Ascending aorta (tissue), 2 donors: Measurements from ENCODE around the gene CIRBP. TPM values are rescaled to one million over a fixed set of nuclear protein-coding genes. Genes with fewer than 3 reads are reported as not detected.
A peak's percentile ranks its signal among the peaks of the same experiment; 100 is the strongest.

Source experiments
- DNase-seq, 2 donors: peaks; one replicate each; pipeline ENCODE4 v3.0.0-alpha.2; 2019; ENCODE audit warnings: low spot score in 2 of 2
- H3K27ac ChIP-seq, 2 donors: fragments of 200-600 bp; sonication (generic); one replicate each; pipeline ENCODE4 v1.5.1; 2016 to 2017; ENCODE audit warnings: mild to moderate bottlenecking in 1 of 2
- H3K27me3 ChIP-seq: fragments of 200-600 bp; sonication (generic); one replicate; pipeline ENCODE4 v1.5.1; 2017
- H3K36me3 ChIP-seq, 2 donors: fragments of 200-600 bp; sonication (generic); one replicate each; pipeline ENCODE4 v1.5.1; 2016
- H3K4me1 ChIP-seq, 2 donors: fragments of 200-600 bp; sonication (generic); one replicate each; pipeline ENCODE4 v1.5.1; 2016 to 2017; ENCODE audit warnings: mild to moderate bottlenecking in 1 of 2
- H3K4me3 ChIP-seq, 2 donors: fragments of 200-600 bp; sonication (generic); one replicate each; pipeline ENCODE4 v1.5.1; 2016 to 2017; ENCODE audit warnings: mild to moderate bottlenecking in 1 of 2
- H3K9me3 ChIP-seq, 2 donors: fragments of 200-600 bp; sonication (generic); one replicate each; pipeline ENCODE4 v1.5.1; 2016
- intact Hi-C: fragments of 100-400 bp; cut with DNase I; formaldehyde crosslinking; loops from one replicate; pipeline ENCODE4 v1.15.1; 2023
- total RNA-seq: library from RNA; depleted of rRNA; stranded (reverse); fragments of >200 nt; gene quantifications from one replicate; pipeline ENCODE4 v1.1.0, GENCODE V29; 2016
- TF ChIP-seq, protein P1 (sequence below), 3 experiments: fragments of 200-600 bp in 2 of 3; fragments of 450-650 bp in 1 of 3; sonication (generic) in 2 of 3; IDR thresholded peaks; one replicate each; pipeline ENCODE4 v1.5.1; 2016 to 2019; ENCODE audit warnings: antibody characterized with exemption in 3 of 3, mild to moderate bottlenecking in 1 of 3, moderate library complexity in 1 of 3

Gene CIRBP
- total RNA-seq, 1 donor from 2014 or later = 442 TPM

DNA sequence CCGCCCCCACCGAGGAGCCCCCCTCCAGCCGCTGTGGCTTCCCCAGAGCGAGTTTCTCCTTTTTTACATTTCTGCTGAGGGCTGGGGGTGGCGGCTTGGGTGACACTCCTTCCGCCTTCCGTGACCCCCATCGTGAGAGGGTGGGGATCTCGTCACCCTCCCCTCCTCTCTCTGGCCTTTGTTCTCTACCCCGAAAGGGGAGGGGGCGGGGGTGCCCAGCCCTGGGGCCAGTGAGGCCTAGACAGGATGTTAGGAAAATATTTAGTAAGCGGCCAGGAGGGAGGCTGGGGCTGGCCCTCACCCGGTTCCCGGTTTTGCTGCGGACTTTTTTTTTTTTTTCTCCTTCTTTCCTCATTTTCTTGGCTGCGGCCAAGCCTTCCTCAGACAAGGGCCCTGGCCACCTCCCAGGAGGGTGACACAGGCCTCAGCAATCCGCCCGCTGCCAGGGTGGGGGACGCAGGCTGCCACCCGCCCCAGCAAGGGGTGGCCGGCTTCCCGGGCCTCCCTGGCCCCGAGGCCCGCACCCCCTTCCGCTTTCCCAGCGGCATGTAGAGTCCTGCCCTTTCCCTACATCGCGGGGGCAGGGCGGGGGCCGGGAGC lies 16.8 kb upstream of the CIRBP start:
- Histone ChIP-seq H3K9me3 (no peaks in the 10 kb centered on the region), H3K4me1 (peaks cover 31 to 38% of the 10 kb centered on the region in 2 donors), H3K27me3 (no peaks in the 10 kb centered on the region), H3K36me3 (peaks cover 43 to 54% of the 10 kb centered on the region in 2 donors), H3K4me3 (peak overlapping the region; percentile 95), H3K27ac (peak overlapping the region; percentile 94 to 98)
- peak; percentile 87 to 97 for DNase-seq
- TF ChIP-seq, protein P1, sequence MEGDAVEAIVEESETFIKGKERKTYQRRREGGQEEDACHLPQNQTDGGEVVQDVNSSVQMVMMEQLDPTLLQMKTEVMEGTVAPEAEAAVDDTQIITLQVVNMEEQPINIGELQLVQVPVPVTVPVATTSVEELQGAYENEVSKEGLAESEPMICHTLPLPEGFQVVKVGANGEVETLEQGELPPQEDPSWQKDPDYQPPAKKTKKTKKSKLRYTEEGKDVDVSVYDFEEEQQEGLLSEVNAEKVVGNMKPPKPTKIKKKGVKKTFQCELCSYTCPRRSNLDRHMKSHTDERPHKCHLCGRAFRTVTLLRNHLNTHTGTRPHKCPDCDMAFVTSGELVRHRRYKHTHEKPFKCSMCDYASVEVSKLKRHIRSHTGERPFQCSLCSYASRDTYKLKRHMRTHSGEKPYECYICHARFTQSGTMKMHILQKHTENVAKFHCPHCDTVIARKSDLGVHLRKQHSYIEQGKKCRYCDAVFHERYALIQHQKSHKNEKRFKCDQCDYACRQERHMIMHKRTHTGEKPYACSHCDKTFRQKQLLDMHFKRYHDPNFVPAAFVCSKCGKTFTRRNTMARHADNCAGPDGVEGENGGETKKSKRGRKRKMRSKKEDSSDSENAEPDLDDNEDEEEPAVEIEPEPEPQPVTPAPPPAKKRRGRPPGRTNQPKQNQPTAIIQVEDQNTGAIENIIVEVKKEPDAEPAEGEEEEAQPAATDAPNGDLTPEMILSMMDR (IDR thresholded peaks at IDR 0.05) = no peak
- intact Hi-C loops = no loop called here

DNA sequence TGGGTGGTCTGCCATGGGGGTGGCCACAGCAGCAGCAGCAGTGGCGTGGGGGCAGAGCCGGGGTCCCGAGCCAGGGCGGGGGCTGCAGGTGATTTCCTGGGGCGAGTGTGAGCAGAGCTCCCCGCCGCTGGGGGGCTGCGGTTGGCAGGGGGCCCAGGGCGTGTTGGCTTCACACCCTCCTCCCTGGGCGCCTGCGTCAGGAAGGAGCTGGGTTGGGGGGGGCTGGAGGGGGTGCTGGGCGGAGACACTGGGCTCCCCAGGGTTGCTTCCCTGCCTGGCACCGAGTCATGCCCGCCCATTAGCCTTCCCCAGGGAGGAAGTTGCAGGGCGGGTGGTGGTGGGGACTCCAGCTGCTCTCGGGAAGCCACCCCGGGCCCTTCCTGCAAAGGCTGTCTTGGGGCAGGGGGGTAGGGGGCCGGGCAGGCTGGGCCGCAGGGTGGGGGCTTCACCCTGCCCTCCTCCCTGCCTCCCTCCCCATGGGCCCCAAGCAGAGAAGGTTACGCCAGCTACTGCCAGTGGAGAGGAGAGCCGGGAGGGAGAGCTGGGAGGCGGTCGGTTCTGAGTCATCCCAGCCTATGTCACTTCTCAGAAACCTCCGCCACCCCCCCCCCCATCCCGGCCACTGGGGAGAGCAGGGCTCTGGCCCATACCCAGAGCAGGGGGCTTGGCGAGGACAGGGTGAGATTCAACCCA lies 16.2 kb upstream of the CIRBP start:
- Histone ChIP-seq H3K9me3 (no peaks in the 10 kb centered on the region), H3K36me3 (peaks cover 49 to 61% of the 10 kb centered on the region in 2 donors), H3K4me1 (peaks cover 28 to 33% of the 10 kb centered on the region in 2 donors), H3K4me3 (peak overlapping the region; percentile 95), H3K27ac (peak overlapping the region; percentile 94 to 98), H3K27me3 (no peaks in the 10 kb centered on the region)
- intact Hi-C loops = loop anchor here (1.0 kb wide), 1 partner anchor 8 kb away; no protein-coding TSS in a partner anchor
- DNase-seq = peak; percentile 90 to 96
- TF ChIP-seq, protein P1 (IDR thresholded peaks at IDR 0.05) = peak in 2 of 3 experiments; percentile 21 to 36

DNA sequence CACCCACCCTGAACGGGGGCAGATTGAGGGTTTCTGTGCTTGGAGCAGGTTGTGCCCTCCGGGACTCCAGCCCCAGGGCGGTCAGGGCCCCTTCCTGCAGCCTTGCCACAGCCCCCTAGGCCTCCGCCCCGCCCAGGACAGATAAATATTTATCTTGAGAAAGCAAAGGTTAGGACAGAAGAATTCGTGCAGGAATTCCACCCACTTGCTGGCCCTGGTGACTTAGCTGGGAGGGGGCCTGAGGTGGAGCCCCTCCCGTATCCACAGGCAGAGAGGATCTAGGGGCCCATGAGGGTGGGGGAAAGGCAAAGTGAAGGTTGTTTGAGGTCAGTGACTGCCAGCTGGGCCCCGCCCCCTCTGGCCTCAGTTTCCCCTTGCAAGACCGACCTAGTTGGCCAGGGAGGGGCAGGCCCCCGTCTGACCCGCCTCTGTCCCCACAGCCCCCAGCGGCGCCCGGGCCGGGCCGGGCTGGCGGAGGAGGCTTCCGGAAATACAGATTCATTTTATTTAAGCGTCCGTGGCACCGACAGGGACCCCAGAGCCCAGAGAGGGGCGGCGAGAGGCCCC lies 15.5 kb upstream of the CIRBP start:
- Histone ChIP-seq H3K27me3 (no peaks in the 10 kb centered on the region), H3K4me1 (peaks cover 25 to 37% of the 10 kb centered on the region in 2 donors), H3K27ac (peak overlapping the region; percentile 94 to 98), H3K9me3 (no peaks in the 10 kb centered on the region), H3K36me3 (peaks cover 52 to 64% of the 10 kb centered on the region in 2 donors), H3K4me3 (peak overlapping the region; percentile 95)
- intact Hi-C loops = loop anchor here (1.0 kb wide), 1 partner anchor 8 kb away; no protein-coding TSS in a partner anchor
- TF ChIP-seq, protein P1 (IDR thresholded peaks at IDR 0.05) = no peak
- DNase-seq = no peak

DNA sequence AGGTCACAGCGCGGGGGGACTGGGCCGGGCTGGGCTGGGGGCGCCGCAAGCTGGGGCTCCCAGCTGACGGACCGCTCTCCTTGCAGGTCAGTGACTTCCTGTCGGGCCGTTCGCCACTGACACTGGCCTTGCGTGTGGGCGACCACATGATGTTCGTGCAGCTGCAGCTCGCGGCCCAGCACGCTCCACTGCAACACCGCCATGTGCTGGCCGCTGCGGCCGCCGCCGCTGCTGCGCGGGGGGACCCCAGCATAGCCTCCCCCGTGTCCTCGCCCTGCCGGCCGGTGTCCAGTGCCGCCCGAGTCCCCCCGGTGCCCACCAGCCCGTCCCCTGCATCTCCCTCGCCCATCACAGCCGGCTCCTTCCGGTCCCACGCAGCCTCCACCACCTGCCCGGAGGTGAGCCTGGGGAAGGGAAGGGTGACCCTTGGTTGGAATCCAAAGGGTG lies 15.0 kb upstream of the CIRBP start:
- no peaks in the 10 kb centered on the region for H3K27me3 ChIP-seq
- peaks cover 52 to 64% of the 10 kb centered on the region in 2 donors for H3K36me3 ChIP-seq
- DNase-seq = no peak
- intact Hi-C loops = no loop called here
- TF ChIP-seq, protein P1 (IDR thresholded peaks at IDR 0.05) = no peak
- peak overlapping the region; percentile 94 to 98 for H3K27ac ChIP-seq
- no peaks in the 10 kb centered on the region for H3K9me3 ChIP-seq
- peaks cover 25 to 40% of the 10 kb centered on the region in 2 donors for H3K4me1 ChIP-seq
- peak overlapping the region; percentile 95 for H3K4me3 ChIP-seq

DNA sequence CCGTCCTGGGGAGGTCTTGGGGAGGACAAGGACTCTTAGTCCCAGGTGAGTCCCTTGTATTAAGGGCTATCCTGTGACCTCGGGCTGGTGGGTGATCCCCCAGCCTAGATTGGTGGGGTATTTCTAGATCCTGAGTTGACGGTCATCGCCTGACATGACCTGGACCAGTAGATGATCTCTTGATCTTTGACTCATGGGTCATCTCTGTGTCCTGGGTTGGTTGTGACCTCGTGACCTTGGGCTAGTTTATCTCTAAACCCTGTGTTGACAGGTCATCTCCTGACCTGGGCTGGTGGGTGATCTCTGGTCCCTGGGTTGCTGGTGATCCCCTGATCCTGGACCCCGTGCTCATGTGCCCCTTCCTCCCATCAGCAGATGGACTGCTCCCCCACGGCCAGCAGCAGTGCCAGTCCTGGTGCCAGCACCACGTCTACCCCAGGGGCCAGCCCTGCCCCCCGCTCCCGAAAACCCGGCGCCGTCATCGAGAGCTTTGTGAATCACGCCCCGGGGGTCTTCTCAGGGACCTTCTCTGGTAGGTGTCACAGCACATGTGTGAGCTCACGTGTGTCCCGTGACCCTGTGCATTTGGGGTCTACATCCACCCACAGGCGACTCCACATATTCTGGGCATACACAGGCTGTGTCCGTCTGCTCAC lies 14.5 kb upstream of the CIRBP start:
- TF ChIP-seq, protein P1 (IDR thresholded peaks at IDR 0.05) = no peak
- peaks cover 52 to 64% of the 10 kb centered on the region in 2 donors for H3K36me3 ChIP-seq
- no peak for DNase-seq
- no peaks in the 10 kb centered on the region for H3K9me3 ChIP-seq
- H3K4me3 ChIP-seq = peak overlapping the region in 1 of 2 donors; percentile 95
- peaks cover 29 to 45% of the 10 kb centered on the region in 2 donors for H3K4me1 ChIP-seq
- no peaks in the 10 kb centered on the region for H3K27me3 ChIP-seq
- intact Hi-C loops = no loop called here
- peak overlapping the region; percentile 94 to 98 for H3K27ac ChIP-seq
